Progenitor cell of endocrine pancreas (in vitro differentiated cells): ENCODE results near the gene LRP1B. TPM values are rescaled to one million over a fixed set of nuclear protein-coding genes. Genes with fewer than 3 reads are reported as not detected.

ENCODE experiments used
- DNase-seq: peaks from one replicate; pipeline ENCODE4 v3.0.0; 2021; ENCODE audit warnings: low spot score; ENCODE audit not compliant: unreplicated experiment
- H3K27ac Mint-ChIP-seq: 2 replicates; pipeline ENCODE4 v1.8.0; 2021; ENCODE audit warnings: mild to moderate bottlenecking, moderate library complexity, mixed read lengths
- H3K27me3 Mint-ChIP-seq: 2 replicates; pipeline ENCODE4 v1.8.0; 2021; ENCODE audit warnings: mixed read lengths
- H3K36me3 Mint-ChIP-seq: 2 replicates; pipeline ENCODE4 v1.8.0; 2022; ENCODE audit warnings: mixed read lengths; ENCODE audit not compliant: insufficient read depth
- H3K4me1 Mint-ChIP-seq: 2 replicates; pipeline ENCODE4 v1.8.0; 2021; ENCODE audit warnings: low read depth, mixed read lengths
- H3K4me3 Mint-ChIP-seq: 2 replicates; pipeline ENCODE4 v1.8.0; 2021; ENCODE audit warnings: low read depth, mild to moderate bottlenecking, moderate library complexity, mixed read lengths
- H3K9me3 Mint-ChIP-seq: 2 replicates; pipeline ENCODE4 v1.8.0; 2021; ENCODE audit warnings: low read depth, mixed read lengths
- CTCF ChIP-seq: fragments of 200-600 bp; sonication (generic); IDR thresholded peaks from one replicate; pipeline ENCODE4 v1.5.0; 2021; ENCODE audit warnings: antibody characterized with exemption, mild to moderate bottlenecking; ENCODE audit not compliant: unreplicated experiment
- total RNA-seq: library from RNA; stranded (reverse); gene quantifications from 2 replicates; pipeline ENCODE4 v1.2.1, GENCODE V29; 2021

Gene LRP1B
- total RNA-seq, 1 donor from 2014 or later = 0.57 TPM

DNA sequence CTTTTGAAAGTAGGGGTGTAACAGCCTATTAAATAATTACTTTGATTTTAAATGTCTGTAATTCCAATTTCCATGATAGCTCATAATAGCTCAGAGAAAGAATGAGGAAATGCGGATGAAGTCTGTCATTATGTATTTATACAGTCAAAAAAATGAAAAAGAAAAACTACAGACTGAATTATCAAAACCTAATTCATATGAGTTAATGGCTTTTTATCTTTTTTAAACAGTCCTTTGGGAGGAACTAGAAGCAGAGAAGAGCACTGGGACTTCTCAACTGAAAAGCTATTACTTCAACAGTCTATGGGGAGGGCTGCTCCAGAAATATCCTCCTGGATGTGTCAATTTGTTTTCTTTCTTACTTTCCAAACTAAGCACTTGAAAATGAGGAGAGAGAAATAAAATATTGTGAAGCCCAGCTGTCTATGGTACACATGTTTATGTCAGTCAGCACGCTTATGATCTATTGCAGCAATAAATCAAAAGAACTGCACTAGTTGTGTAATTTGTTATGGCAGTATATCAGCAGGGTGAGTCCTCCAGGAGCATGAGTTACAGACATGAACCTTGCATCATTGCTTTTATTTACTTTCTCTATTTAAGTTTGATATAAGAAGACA, 1550.2 kb downstream of the LRP1B start:
- Mint-ChIP-seq H3K9me3 (peaks cover 8% of the 10 kb centered on the region), H3K27ac (no peak overlapping the region), H3K4me1 (peaks cover 3% of the 10 kb centered on the region), H3K27me3 (no peaks in the 10 kb centered on the region), H3K36me3 (no peaks in the 10 kb centered on the region), H3K4me3 (no peak overlapping the region)
- no peak for TF ChIP-seq CTCF
- no peak for DNase-seq

DNA sequence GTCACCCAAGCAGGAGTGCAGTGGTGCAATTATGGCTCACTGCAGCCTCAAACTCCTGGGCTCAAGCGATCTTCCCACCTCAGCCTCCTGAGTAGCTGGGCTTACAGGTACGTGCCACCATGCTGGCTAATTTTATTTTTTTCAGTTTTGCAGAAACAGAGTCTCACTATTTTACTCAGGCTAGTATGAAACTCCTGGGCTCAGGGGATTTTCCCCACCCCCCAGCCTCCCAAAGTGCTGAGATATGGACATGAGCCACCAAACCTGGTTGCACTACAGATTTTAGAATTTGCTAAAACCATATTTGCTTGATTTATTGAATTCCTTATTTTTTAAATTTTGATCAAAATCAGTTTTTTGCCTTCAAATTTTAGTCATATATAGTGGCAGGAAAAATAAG, 1553.4 kb downstream of the LRP1B start:
- H3K36me3 Mint-ChIP-seq = no peaks in the 10 kb centered on the region
- no peak for DNase-seq
- H3K27ac Mint-ChIP-seq = no peak overlapping the region
- TF ChIP-seq CTCF = no peak
- peaks cover 3% of the 10 kb centered on the region for H3K4me1 Mint-ChIP-seq
- H3K27me3 Mint-ChIP-seq = no peaks in the 10 kb centered on the region
- no peak overlapping the region for H3K4me3 Mint-ChIP-seq
- peaks cover 8% of the 10 kb centered on the region for H3K9me3 Mint-ChIP-seq

- H3K27me3 Mint-ChIP-seq = no peaks in the 10 kb centered on the region
- H3K27ac Mint-ChIP-seq = no peak overlapping the region
- H3K36me3 Mint-ChIP-seq = no peaks in the 10 kb centered on the region
- DNase-seq = no peak
- H3K4me1 Mint-ChIP-seq = no peaks in the 10 kb centered on the region
- no peaks in the 10 kb centered on the region for H3K9me3 Mint-ChIP-seq
- TF ChIP-seq CTCF = no peak
- H3K4me3 Mint-ChIP-seq = no peak overlapping the region
Measured at GRCh38 chr2:140567734-140568133, 1563.1 kb downstream of the LRP1B start.

DNA sequence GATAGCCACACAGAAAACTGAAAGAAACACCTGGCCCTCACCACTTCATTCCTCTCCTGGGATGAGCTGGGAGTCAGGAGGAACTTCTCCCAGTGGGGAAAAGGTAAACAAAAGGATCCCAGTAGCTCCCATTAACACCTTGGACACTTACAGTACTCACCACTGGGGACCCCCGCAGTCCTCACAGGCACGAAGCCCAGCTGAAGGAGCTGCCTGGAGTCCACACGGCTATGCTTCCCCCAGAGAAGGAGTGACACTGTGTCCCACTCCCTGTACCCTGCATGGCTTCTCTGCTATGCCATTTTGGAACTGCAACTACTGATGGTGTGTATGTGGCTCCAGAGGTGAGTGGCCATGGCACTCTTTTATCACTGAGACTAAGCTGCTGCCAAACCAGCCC, 1565.1 kb downstream of the LRP1B start:
- no peaks in the 10 kb centered on the region for H3K4me1 Mint-ChIP-seq
- TF ChIP-seq CTCF = no peak
- no peak overlapping the region for H3K4me3 Mint-ChIP-seq
- no peaks in the 10 kb centered on the region for H3K9me3 Mint-ChIP-seq
- no peak for DNase-seq
- no peaks in the 10 kb centered on the region for H3K36me3 Mint-ChIP-seq
- H3K27me3 Mint-ChIP-seq = no peaks in the 10 kb centered on the region
- H3K27ac Mint-ChIP-seq = no peak overlapping the region

GRCh38 chr2:140555701-140556100, 1575.1 kb downstream of the LRP1B start:
- H3K4me1 Mint-ChIP-seq = peaks cover 4% of the 10 kb centered on the region
- H3K36me3 Mint-ChIP-seq = no peaks in the 10 kb centered on the region
- no peak overlapping the region for H3K4me3 Mint-ChIP-seq
- H3K9me3 Mint-ChIP-seq = no peaks in the 10 kb centered on the region
- DNase-seq = no peak
- H3K27ac Mint-ChIP-seq = no peak overlapping the region
- H3K27me3 Mint-ChIP-seq = no peaks in the 10 kb centered on the region
- no peak for TF ChIP-seq CTCF
